Ishikawa (cell line): ENCODE measurements around the gene GPRC5D.
A peak's percentile ranks its signal among the peaks of the same experiment; 100 is the strongest.

Experiments used
- CEBPB ChIP-seq: IDR thresholded peaks from 2 replicates; pipeline ENCODE4 v1.6.1; 2012
- CREB1 ChIP-seq: IDR thresholded peaks from 2 replicates; pipeline ENCODE4 v1.6.1; 2012; ENCODE audit warnings: low read depth
- EGR1 ChIP-seq: IDR thresholded peaks from 2 replicates; pipeline ENCODE4 v1.6.1; 2012
- EP300 ChIP-seq: IDR thresholded peaks from 2 replicates; pipeline ENCODE4 v1.6.1; 2012; ENCODE audit warnings: borderline replicate concordance
- FOXM1 ChIP-seq: IDR thresholded peaks from 2 replicates; pipeline ENCODE4 v1.6.1; 2012; ENCODE audit warnings: low read depth, borderline replicate concordance
- MAX ChIP-seq: IDR thresholded peaks from 2 replicates; pipeline ENCODE4 v1.6.1; 2012
- NFIC ChIP-seq: IDR thresholded peaks from 2 replicates; pipeline ENCODE4 v1.6.1; 2012
- RAD21 ChIP-seq: IDR thresholded peaks from 2 replicates; pipeline ENCODE4 v1.6.1; 2012; ENCODE audit warnings: low read depth
- REST ChIP-seq: IDR thresholded peaks from 2 replicates; pipeline ENCODE4 v1.6.1; 2012; ENCODE audit warnings: low read depth, mild to moderate bottlenecking
- TAF1 ChIP-seq: IDR thresholded peaks from 2 replicates; pipeline ENCODE4 v1.6.1; 2012; ENCODE audit warnings: low read depth, mild to moderate bottlenecking
- TCF12 ChIP-seq: IDR thresholded peaks from 2 replicates; pipeline ENCODE4 v1.6.1; 2012; ENCODE audit warnings: low read depth
- TEAD4 ChIP-seq: IDR thresholded peaks from 2 replicates; pipeline ENCODE4 v1.6.1; 2012
- USF1 ChIP-seq: IDR thresholded peaks from 2 replicates; pipeline ENCODE4 v1.6.1; 2012
- YY1 ChIP-seq: IDR thresholded peaks from 2 replicates; pipeline ENCODE4 v1.6.1; 2012; ENCODE audit warnings: low read depth
- ZBTB7A ChIP-seq: IDR thresholded peaks from 2 replicates; pipeline ENCODE4 v1.6.1; 2012; ENCODE audit warnings: low read depth

Gene GPRC5D

DNA sequence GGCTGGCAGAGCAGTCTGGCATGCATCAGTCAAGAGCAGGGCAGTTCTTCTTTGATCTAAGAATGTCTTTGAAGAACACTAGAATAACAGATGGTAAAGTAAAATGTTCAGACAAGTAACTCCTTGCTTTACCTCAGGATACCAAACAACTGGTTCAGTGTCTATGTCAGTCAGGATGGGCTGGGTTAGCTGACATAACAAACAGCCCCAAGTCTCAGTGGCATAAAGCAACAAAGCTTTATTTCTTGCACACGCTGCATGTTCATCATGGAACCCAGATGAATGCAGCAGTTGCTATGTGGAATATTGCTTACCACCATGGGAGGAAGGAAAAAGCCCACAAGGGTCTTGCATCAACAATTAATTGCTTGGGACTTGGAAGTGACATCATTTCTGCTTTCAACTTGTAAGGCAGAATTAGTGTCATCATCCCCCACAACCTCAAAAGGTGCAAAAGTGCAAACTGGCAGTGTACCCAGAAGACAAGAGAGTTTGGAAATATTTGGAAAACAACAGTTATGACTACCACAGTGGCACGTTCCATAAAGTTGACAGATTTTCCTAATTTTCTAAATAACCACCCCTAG, 21.2 kb downstream of the GPRC5D start:
- TF ChIP-seq REST (no peak), RAD21 (no peak), EGR1 (no peak), NFIC (no peak), CREB1 (no peak), USF1 (no peak)

DNA sequence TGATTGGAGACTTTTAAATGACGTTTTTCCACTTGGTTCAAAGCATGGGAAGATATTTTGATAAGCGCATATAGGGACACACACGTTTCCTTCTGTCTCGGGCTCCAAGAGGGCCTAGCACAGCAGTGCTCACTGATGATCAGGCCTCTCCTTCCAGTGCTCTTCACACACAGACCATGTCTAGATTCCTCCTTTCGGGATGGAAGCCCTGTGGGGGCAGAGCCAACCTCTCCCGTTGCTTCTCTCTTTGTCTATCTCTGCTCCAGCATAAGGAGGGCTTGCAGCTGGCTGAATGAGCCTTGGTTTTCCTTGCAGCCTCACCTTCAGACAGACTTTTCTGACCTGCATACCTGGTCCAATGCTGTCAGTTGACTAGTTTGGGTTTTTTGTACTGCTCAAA, 22.3 kb downstream of the GPRC5D start:
- TF ChIP-seq TCF12 (no peak), TEAD4 (no peak), FOXM1 (no peak), REST (no peak), RAD21 (no peak), USF1 (no peak), CREB1 (no peak), MAX (no peak), TAF1 (no peak), EGR1 (no peak), YY1 (no peak), ZBTB7A (no peak), NFIC (no peak), EP300 (no peak), CEBPB (no peak)

GRCh38 chr12:12927211-12928079, 24.5 kb downstream of the GPRC5D start:
- TF ChIP-seq FOXM1 (no peak), CREB1 (no peak), NFIC (no peak), ZBTB7A (no peak), CEBPB (no peak), YY1 (no peak), TEAD4 (no peak), MAX (peak; percentile 94), TCF12 (no peak), USF1 (peak; percentile 92), REST (no peak), RAD21 (no peak), EGR1 (no peak), TAF1 (peak; percentile 43; the same call in 1 of the 2 replicates), EP300 (no peak)
